Measurements from ENCODE around the gene HDDC2. TPM values are rescaled to one million over a fixed set of nuclear protein-coding genes. Genes with fewer than 3 reads are reported as not detected.
A peak's percentile ranks its signal among the peaks of the same experiment; 100 is the strongest.
"Not testable (repeated sequence)": the region's sequence is repeated elsewhere in the genome, so short reads cannot be mapped to it uniquely, and the experiment has no call there.

HDDC2 gene
- total RNA-seq, 1 experiment from 2014 or later: 69.8 TPM

- H3K4me3 Mint-ChIP-seq; H3K27me3 Mint-ChIP-seq (ENCODE audit: low read depth); H3K27ac Mint-ChIP-seq; POLR2A ChIA-PET: not testable (repeated sequence)
- Mint-ChIP-seq H3K4me1 (peaks cover 22% of the 10 kb centered on the region), H3K9me3 (peaks cover 28% of the 10 kb centered on the region), H3K36me3 (peaks cover 58% of the 10 kb centered on the region)
- DNase-seq (ENCODE audit: low spot score) (peak; percentile 48), ATAC-seq (peak; percentile 88)
- CTCF ChIA-PET: interaction anchor here (1.1 to 1.3 kb wide), 2 partner anchors 88 to 673 kb away, joined by 3 read pairs; no protein-coding TSS in a partner anchor
- 0 out of 2 replicates have a peak, but pooled peaks have one; percentile 37 for TF ChIP-seq ZNF121 (CRISPR knock-in tag; IDR thresholded peaks at IDR 0.05)
Observed at GRCh38 chr6:125280370-125281035, 21.3 kb downstream of the HDDC2 start.

GRCh38 chr6:125279961-125280360 lies 21.8 kb downstream of the HDDC2 start:
- Mint-ChIP-seq H3K27me3 (ENCODE audit: low read depth) (no peaks in the 10 kb centered on the region), H3K4me3 (no peak overlapping the region), H3K36me3 (peaks cover 53% of the 10 kb centered on the region), H3K4me1 (peaks cover 22% of the 10 kb centered on the region), H3K9me3 (peaks cover 24% of the 10 kb centered on the region), H3K27ac (no peak overlapping the region)
- ATAC-seq (no peak), DNase-seq (ENCODE audit: low spot score) (no peak)
- POLR2A ChIA-PET: no interaction called here
- CTCF ChIA-PET: interaction anchor here (0.6 to 1.3 kb wide), 3 partner anchors 88 to 673 kb away, joined by 3 to 4 read pairs (median 3); no protein-coding TSS in a partner anchor
- TF ChIP-seq E2F1 (CRISPR knock-in tag; IDR thresholded peaks at IDR 0.05): no peak
- no peak for TF ChIP-seq GRHL2 (CRISPR knock-in tag; IDR thresholded peaks at IDR 0.05; ENCODE audit: insufficient replicate concordance, severe bottlenecking)
- TF ChIP-seq NFATC4 (CRISPR knock-in tag; IDR thresholded peaks at IDR 0.05): no peak
- no peak for TF ChIP-seq SMAD4 (CRISPR knock-in tag; IDR thresholded peaks at IDR 0.05)
- no peak for TF ChIP-seq PRRX2 (CRISPR knock-in tag; IDR thresholded peaks at IDR 0.05)
- TF ChIP-seq SP1 (CRISPR knock-in tag; conservative IDR thresholded peaks at IDR 0.05): no peak
- no peak for TF ChIP-seq ZBTB21 (CRISPR knock-in tag; IDR thresholded peaks at IDR 0.05; ENCODE audit: borderline replicate concordance)
- TF ChIP-seq CREM (CRISPR knock-in tag; IDR thresholded peaks at IDR 0.05): no peak
- TF ChIP-seq USF1 (CRISPR knock-in tag; IDR thresholded peaks at IDR 0.05): no peak
- TF ChIP-seq NR2C2 (CRISPR knock-in tag; IDR thresholded peaks at IDR 0.05): no peak
- TF ChIP-seq RORB (CRISPR knock-in tag; IDR thresholded peaks at IDR 0.05): no peak
- TF ChIP-seq IRF1 (CRISPR knock-in tag; IDR thresholded peaks at IDR 0.05): no peak
- TF ChIP-seq USF2 (CRISPR knock-in tag; IDR thresholded peaks at IDR 0.05): no peak
- no peak for TF ChIP-seq IRF2 (CRISPR knock-in tag; IDR thresholded peaks at IDR 0.05; ENCODE audit: borderline replicate concordance, low read depth)
- TF ChIP-seq PREB (CRISPR knock-in tag; IDR thresholded peaks at IDR 0.05; ENCODE audit: borderline replicate concordance): no peak
- no peak for TF ChIP-seq ZNF317 (CRISPR knock-in tag; IDR thresholded peaks at IDR 0.05; ENCODE audit: borderline replicate concordance, low read depth)
- no peak for TF ChIP-seq TP53 (CRISPR knock-in tag; IDR thresholded peaks at IDR 0.05)
- TF ChIP-seq TCF7 (CRISPR knock-in tag; IDR thresholded peaks at IDR 0.05; ENCODE audit: low read depth): no peak
- TF ChIP-seq PRDM15 (CRISPR knock-in tag; IDR thresholded peaks at IDR 0.05): no peak
- TF ChIP-seq ZNF671 (CRISPR knock-in tag; IDR thresholded peaks at IDR 0.05): no peak
